Fibroblast of skin of right quadriceps (primary cell): ENCODE results near the gene VSTM1.
"Not testable (repeated sequence)": the region's sequence is repeated elsewhere in the genome, so short reads cannot be mapped to it uniquely, and the experiment has no call there.

Experiments
- DNase-seq: peaks from one replicate; pipeline ENCODE4 v3.0.0-alpha.2; 2013

VSTM1 gene

GRCh38 chr19:54069470-54069869 lies 5.8 kb upstream of the VSTM1 start:
- DNase-seq, result no peak

DNA sequence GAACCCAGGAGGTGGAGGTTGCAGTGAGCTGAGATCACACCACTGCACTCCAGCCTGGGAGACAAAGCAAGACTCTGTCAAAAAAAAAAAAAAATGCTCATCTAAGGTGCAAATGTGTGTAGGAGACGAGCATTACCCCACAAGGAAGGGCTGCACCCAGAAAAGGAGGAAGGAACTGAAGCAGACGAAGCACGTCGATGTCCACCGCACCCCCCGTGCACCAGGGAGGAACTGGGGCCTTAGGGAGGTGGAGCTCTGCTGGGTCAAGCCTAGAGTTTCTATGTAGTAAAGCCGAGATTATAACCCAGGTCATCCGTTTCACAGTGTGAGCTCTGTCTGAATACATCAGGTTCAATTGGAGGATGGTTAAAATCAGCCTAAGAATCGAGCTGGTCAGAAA lies 1.1 kb downstream of the VSTM1 start:
- no peak for DNase-seq

DNA sequence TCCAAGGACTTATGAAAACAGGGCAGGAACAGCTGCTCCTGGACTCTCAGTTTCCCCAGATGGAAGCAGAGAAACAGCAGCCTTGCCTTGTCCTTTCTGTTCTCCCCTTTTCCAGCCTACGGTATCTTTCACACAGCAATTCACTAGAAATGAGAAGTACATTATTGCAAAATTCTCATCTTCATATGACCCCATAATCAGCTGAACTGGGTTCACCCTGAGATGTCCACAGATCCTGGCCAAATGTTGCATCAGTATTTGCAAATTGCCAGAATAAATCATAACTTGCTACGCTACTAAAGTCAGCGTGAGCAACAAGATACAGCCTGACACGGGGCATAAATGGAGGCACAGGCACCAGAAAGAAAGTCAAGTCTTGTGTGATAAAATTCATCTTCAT lies 16.1 kb downstream of the VSTM1 start:
- DNase-seq, result no peak

- DNase-seq, result no peak
These were observed 17.9 kb downstream of the VSTM1 start for GRCh38 chr19:54045771-54046170.

- DNase-seq, result no peak
These were observed 20.7 kb downstream of the VSTM1 start for GRCh38 chr19:54042989-54043388.

DNA sequence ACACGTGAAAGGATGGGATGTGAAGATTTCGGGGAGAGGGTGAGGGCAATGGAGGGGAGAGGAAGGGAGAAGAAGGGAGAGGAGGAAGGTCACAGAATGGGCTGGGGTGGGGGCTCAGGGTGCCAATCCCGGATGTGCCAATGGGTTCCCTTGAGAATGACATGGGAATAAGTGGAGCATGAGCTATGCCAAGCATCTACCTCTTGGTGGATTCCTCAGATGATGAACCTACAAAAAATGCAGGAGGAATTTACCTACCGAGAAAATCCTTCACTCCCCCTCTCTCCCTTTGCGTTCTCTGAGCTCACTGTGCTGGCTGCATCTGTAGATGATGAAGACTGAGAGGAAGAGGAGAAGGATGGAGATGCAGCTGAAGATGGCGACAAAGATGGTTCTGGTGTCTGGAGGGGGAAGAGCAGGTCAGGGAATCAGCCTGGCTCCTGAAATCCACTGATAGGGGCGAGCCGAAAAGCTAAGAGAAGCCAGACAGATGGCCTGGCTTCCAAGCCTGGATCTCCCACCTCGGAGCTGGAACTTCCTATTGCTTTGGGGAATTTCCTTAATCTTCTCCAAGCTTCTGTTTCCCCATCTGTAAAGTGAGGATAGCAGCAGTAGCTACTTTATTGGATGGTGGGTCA lies 21.6 kb downstream of the VSTM1 start:
- no peak for DNase-seq

DNA sequence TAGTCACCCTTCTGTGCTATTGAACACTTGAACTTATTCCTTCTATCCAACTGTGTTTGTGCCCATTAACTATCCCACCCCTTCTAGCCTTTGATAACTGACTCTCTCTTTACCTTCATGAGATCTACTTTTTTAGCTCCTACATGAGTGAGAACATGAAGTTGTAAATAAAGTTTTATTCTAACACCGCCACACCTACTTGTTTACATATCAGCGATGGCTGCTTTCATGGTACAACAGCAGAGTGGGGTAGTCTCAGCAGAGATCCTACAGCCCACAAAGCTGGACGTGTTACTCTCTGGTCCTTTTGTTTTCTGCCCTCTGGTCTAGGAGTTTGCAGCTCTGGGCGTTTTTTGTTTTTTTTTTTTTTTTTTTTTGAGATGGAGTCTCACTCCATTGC lies 23.7 kb downstream of the VSTM1 start:
- DNase-seq, result no peak

DNA sequence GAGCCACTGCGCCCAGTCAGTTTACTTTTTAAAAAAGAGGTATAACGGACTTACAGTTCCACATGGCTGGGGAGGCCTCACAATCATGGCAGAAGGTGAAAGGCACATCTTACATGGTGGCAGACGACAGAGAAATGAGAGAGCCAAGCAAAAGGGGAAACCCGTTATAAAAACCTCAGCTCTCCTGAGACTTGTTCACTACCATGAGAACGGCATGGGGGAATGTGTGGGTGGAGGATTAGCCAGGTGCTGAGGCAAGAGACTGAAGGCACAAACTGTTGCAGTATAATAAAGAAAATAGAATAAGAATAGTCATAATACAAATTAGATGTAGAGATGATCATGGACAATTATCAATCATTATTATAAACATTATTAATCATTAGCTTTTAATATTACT lies 27.2 kb downstream of the VSTM1 start:
- DNase-seq, result not testable (repeated sequence)

GRCh38 chr19:54035215-54036178 lies 28.2 kb downstream of the VSTM1 start:
- DNase-seq, result peak; percentile 91

GRCh38 chr19:54030895-54031586 lies 32.7 kb downstream of the VSTM1 start:
- peak; percentile 8 for DNase-seq

GRCh38 chr19:54029930-54030490 lies 33.7 kb downstream of the VSTM1 start:
- peak; percentile 53 for DNase-seq

DNA sequence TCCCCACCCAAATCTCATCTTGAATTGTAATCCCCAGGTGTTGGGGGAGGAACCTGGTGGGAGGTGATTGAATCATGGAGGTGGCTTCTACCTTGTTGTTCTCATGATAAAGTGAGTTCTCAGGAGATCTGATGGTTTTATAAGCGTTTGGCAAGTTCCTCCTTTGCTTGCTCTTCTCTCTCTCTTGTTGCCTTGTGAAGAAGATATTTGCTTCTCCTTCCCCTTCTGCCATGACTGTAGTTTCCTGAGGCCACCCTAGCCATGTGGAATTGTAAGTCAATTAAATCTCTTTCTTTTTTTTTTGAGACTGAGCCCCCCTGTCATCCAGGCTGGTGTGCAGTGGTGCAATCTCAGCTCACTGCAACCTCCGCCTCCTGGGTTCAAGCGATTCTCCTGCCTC lies 34.4 kb downstream of the VSTM1 start:
- no peak for DNase-seq

- no peak for DNase-seq
These were observed 37.0 kb downstream of the VSTM1 start for GRCh38 chr19:54026656-54027055.

GRCh38 chr19:54024660-54025059 lies 39.0 kb downstream of the VSTM1 start:
- no peak for DNase-seq

GRCh38 chr19:54023191-54023590 lies 40.5 kb downstream of the VSTM1 start:
- DNase-seq, result peak; percentile 19

DNA sequence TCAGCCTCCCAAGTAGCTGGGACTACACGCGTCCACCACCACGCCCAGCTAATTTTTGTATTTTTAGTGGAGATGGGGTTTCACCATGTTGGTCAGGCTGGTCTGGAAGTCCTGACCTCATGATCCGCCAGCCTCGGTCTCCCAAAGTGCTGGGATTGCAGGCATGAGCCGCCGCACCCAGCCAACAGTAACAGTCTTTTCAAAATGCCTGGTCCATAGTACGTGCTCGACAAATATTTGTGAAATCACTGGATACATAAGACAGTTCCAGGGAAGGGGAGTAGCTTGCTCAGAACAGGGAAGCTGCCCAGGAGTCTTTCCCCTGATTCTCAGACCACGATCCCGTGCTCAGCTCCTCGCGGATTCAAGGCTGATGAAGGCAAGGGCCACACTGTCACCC lies 41.8 kb downstream of the VSTM1 start:
- no peak for DNase-seq

GRCh38 chr19:54021363-54021762 lies 42.3 kb downstream of the VSTM1 start:
- no peak for DNase-seq

DNA sequence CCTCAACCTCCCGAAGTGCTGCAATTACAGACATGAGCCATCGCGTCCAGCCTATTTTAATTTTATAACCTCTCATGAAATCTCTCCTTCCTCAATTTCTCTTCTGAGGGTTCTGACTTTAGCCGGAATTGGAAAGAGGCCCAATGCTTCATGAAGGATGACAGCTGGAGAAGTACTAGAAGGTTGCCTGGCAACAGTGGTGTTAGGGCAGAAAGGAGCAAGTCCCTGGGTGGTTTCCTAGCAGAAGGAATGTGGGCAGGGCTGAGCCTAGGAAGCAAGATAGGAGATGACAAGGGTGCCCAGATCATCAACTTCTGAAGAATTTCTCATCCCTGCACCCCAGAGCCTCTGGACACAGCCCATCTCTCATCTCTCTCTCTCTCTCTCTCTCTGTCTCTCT lies 46.4 kb downstream of the VSTM1 start:
- no peak for DNase-seq

- no peak for DNase-seq
These were observed 48.7 kb downstream of the VSTM1 start for GRCh38 chr19:54014920-54015560.

GRCh38 chr19:54013866-54014265 lies 49.8 kb downstream of the VSTM1 start:
- no peak for DNase-seq

GRCh38 chr19:54011507-54012211 lies 52.0 kb downstream of the VSTM1 start:
- DNase-seq, result no peak

DNA sequence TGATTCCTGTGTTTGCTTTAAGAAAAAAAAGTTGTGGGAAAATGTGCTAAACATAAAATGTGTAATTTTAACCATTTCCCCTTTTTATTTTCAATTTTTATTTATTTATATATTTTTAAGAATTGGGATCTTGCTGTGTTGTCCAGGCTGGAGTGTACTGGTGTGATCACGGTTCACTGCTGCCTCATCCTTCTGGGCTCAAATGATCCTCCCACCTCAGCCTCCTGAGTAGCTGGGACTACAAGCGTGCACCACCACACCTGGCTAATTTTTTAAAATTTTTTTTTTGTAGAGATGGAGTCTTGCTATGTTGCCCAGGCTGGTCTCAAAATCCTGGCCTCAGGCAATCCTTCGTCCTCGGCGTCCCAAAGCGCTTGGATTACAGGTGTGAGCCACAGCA lies 53.2 kb downstream of the VSTM1 start:
- no peak for DNase-seq
